HepG2 (cell line): ENCODE data around the gene STX10. TPM values are rescaled to one million over a fixed set of nuclear protein-coding genes. Genes with fewer than 3 reads are reported as not detected.

Experiments used
- ATAC-seq: fragments of 200-7000 bp; cut with Tn5 transposase; 3 replicates; pipeline ENCODE4 v1.9.1; 2020; ENCODE audit warnings: mild to moderate bottlenecking, moderate library complexity
- BruUV-seq: library from RNA; stranded (reverse); fragments of 400-500 nt; replicated peaks from 2 replicates; lab custom pipeline; 2021; lab: Mats Ljungman, UMichigan
- CTCF ChIA-PET: fragments of 300-600 bp; formaldehyde crosslinking; extraction: SDS; loops from one replicate; lab custom pipeline; 2021; ENCODE audit warnings: low total read pairs, inconsistent platforms, low intra/inter-chr PET ratio; lab: Yijun Ruan, JAX
- POLR2A ChIA-PET: fragments of 350-600 bp; sonication (Branson Sonifier 250); formaldehyde crosslinking; loops from one replicate; lab custom pipeline; 2020; ENCODE audit warnings: antibody characterized with exemption, inconsistent platforms; lab: Yijun Ruan, JAX
- DNase-seq: peaks from one replicate; pipeline ENCODE4 v3.0.0-alpha.2; 2015; ENCODE audit warnings: low spot score
- FAIRE-seq: peaks from 3 replicates; lab custom pipeline; 2011; peaks lifted over from hg19 to GRCh38; lab: Jason Lieb, UNC
- H2AFZ ChIP-seq: one replicate; pipeline ENCODE4 v1.6.1; 2011; ENCODE audit warnings: low read length, inconsistent platforms
- H3K27ac ChIP-seq: fragments of 300-600 bp; 3 replicates; pipeline ENCODE4 v1.8.0; 2011; ENCODE audit warnings: mixed run types, mild to moderate bottlenecking, mixed read lengths, low read length, inconsistent platforms; ENCODE audit not compliant: insufficient read depth; ENCODE audit errors: extremely low read length
- H3K27me3 ChIP-seq, 2 experiments: fragments of 200-600 bp in 1 of 2; 2 replicates in 1 of 2; 3 replicates in 1 of 2; pipeline versions ENCODE4 v1.6.0 to v1.8.0; 2011; ENCODE audit warnings: low read length in 2 of 2, mild to moderate bottlenecking in 2 of 2, moderate library complexity in 2 of 2, inconsistent platforms in 1 of 2; ENCODE audit not compliant: insufficient read depth in 2 of 2, control insufficient read depth in 1 of 2
- H3K36me3 ChIP-seq, 2 experiments: fragments of 200-600 bp in 1 of 2; replicated peaks in 1 of 2; 2 replicates in 1 of 2; 3 replicates in 1 of 2; pipeline versions ENCODE4 v1.5.1 to v1.8.0; 2011; ENCODE audit warnings: low read length in 2 of 2, inconsistent platforms in 1 of 2; ENCODE audit not compliant: insufficient read depth in 2 of 2, control insufficient read depth in 1 of 2
- H3K4me1 ChIP-seq: 2 replicates; pipeline ENCODE4 v1.5.1; 2012; ENCODE audit warnings: low read length, inconsistent platforms; ENCODE audit not compliant: insufficient read depth
- H3K4me2 ChIP-seq: 2 replicates; pipeline ENCODE4 v1.6.0; 2011; ENCODE audit warnings: low read depth, low read length, inconsistent platforms
- H3K4me3 ChIP-seq, 3 experiments: fragments of 200-600 bp in 1 of 3; sonication (generic), shearing (Covaris generic) in 1 of 3; replicated peaks in 1 of 3; 2 replicates each; pipeline ENCODE4 v1.5.1; 2011 to 2016; ENCODE audit warnings: low read length in 3 of 3, inconsistent platforms in 2 of 3, low read depth in 2 of 3, mild to moderate bottlenecking in 2 of 3, control low read depth in 1 of 3, mixed read lengths in 1 of 3; ENCODE audit not compliant: insufficient read depth in 1 of 3
- H3K79me2 ChIP-seq: one replicate; pipeline ENCODE4 v1.6.1; 2011; ENCODE audit warnings: low read length, inconsistent platforms; ENCODE audit not compliant: insufficient read depth
- H3K9ac ChIP-seq: 2 replicates; pipeline ENCODE4 v1.6.0; 2011; ENCODE audit warnings: mild to moderate bottlenecking, low read depth, low read length, inconsistent platforms; ENCODE audit not compliant: insufficient read depth
- H3K9me3 ChIP-seq: 2 replicates; pipeline ENCODE4 v1.5.1; 2012; ENCODE audit warnings: mild to moderate bottlenecking, low read length
- H4K20me1 ChIP-seq: 2 replicates; pipeline ENCODE4 v1.6.0; 2011; ENCODE audit warnings: inconsistent platforms, mild to moderate bottlenecking, low read length, moderate library complexity; ENCODE audit not compliant: insufficient read depth
- AGO2 ChIP-seq: fragments of 200-400 bp; formaldehyde crosslinking; optimal IDR thresholded peaks from 2 replicates; pipeline ENCODE3; 2017; ENCODE audit warnings: mild to moderate bottlenecking, low read depth, low read length, moderate library complexity
- FOXA3 ChIP-seq: IDR thresholded peaks from 2 replicates; pipeline ENCODE4 v1.6.1; 2016; ENCODE audit warnings: missing genetic modification reagents, missing compliant biosample characterization
- HNRNPK ChIP-seq: fragments of 200-400 bp; formaldehyde crosslinking; IDR thresholded peaks from 2 replicates; pipeline ENCODE4 v1.6.1; 2018; ENCODE audit warnings: low read length, low read depth, moderate library complexity, mild to moderate bottlenecking; ENCODE audit not compliant: poor library complexity, severe bottlenecking
- HNRNPUL1 ChIP-seq: fragments of 200-400 bp; formaldehyde crosslinking; IDR thresholded peaks from 2 replicates; pipeline ENCODE4 v1.6.1; 2017; ENCODE audit warnings: low read depth, mild to moderate bottlenecking, low read length, moderate library complexity
- KAT7 ChIP-seq: IDR thresholded peaks from 2 replicates; pipeline ENCODE4 v1.6.1; 2018; ENCODE audit warnings: borderline replicate concordance, missing compliant biosample characterization
- NR3C1 ChIP-seq: sonication (generic); formaldehyde crosslinking; IDR thresholded peaks from 2 replicates; pipeline ENCODE4 v1.4.0; 2020; ENCODE audit warnings: missing genetic modification reagents
- RARA ChIP-seq: IDR thresholded peaks from 2 replicates; pipeline ENCODE4 v1.6.1; 2016; ENCODE audit warnings: missing genetic modification reagents, missing compliant biosample characterization
- SAP130 ChIP-seq: IDR thresholded peaks from 2 replicates; pipeline ENCODE4 v1.6.1; 2016; ENCODE audit warnings: low read depth
- SOX13 ChIP-seq, 3 experiments: fragments of 450-650 bp in 1 of 3; sonication (generic) in 1 of 3; formaldehyde crosslinking in 1 of 3; IDR thresholded peaks in 2 of 3; conservative IDR thresholded peaks in 1 of 3; 2 replicates each; pipeline versions ENCODE4 v1.5.0 to v1.6.1; 2016 to 2020; ENCODE audit warnings: antibody characterized with exemption in 1 of 3, mild to moderate bottlenecking in 1 of 3, missing compliant biosample characterization in 1 of 3, missing genetic modification reagents in 1 of 3, moderate library complexity in 1 of 3
- ZMYM2 ChIP-seq: sonication (generic); formaldehyde crosslinking; IDR thresholded peaks from 2 replicates; pipeline ENCODE4 v1.8.0; 2022; ENCODE audit warnings: mild to moderate bottlenecking, missing genetic modification reagents
- WGBS: methylation state at CpG from one replicate; pipeline ENCODE4 v1.1.6; 2017; ENCODE audit warnings: low lambda C conversion rate; 5-methylcytosine and 5-hydroxymethylcytosine counted together
- in situ Hi-C: cut with HindIII; loops from 2 replicates; pipeline ENCODE4 v1.10.0; 2017; ENCODE audit warnings: low pct_unique_long_range_greater_than_20kb; ENCODE audit not compliant: extremely low pct_ligation_motif_present
- intact Hi-C: fragments of 100-400 bp; cut with micrococcal nuclease; formaldehyde crosslinking; loops from one replicate; pipeline ENCODE4 v1.10.0; 2022; ENCODE audit not compliant: unreplicated experiment
- polyA plus RNA-seq, 8 experiments: library from polyadenylated mRNA; depleted of rRNA in 3 of 8; stranded (reverse) in 7 of 8; unstranded in 1 of 8; fragments of >200 nt; fragmentation: Illumina TruSeq in 4 of 8; extraction: Trizol in 4 of 8; gene quantifications; 2 replicates each; pipeline versions ENCODE4 v1.2.1 to v1.2.3, GENCODE V29; 2011 to 2016; ENCODE audit warnings: low read depth in 4 of 8, missing spikeins in 1 of 8, mixed read lengths in 1 of 8; ENCODE audit not compliant: insufficient read depth in 1 of 8
- total RNA-seq, 5 experiments: library from RNA; depleted of rRNA; stranded (reverse); fragments of >200 nt; fragmentation: Illumina TruSeq; extraction: Trizol; gene quantifications; 2 replicates each; pipeline ENCODE4 v1.2.3, GENCODE V29; 2016; ENCODE audit warnings: low read depth in 1 of 5
- TF ChIP-seq, protein P1 (sequence below): sonication (generic); formaldehyde crosslinking; IDR thresholded peaks from 2 replicates; pipeline ENCODE4 v1.8.0; 2022; ENCODE audit warnings: low read depth, missing genetic modification reagents
- TF ChIP-seq, protein P2 (sequence below): sonication (generic); formaldehyde crosslinking; IDR thresholded peaks from 2 replicates; pipeline ENCODE4 v1.8.0; 2022; ENCODE audit warnings: mild to moderate bottlenecking, missing genetic modification reagents, borderline replicate concordance
- TF ChIP-seq, protein P3 (sequence below): sonication (generic); formaldehyde crosslinking; IDR thresholded peaks from 2 replicates; pipeline ENCODE4 v1.4.0; 2020; ENCODE audit warnings: missing genetic modification reagents

Gene STX10
- total and polyA plus RNA-seq, 2 of the 13 experiments (the other 11 are each of a cell fraction or from before 2014, with no cell fraction given): 47.9 to 66.4 TPM

DNA sequence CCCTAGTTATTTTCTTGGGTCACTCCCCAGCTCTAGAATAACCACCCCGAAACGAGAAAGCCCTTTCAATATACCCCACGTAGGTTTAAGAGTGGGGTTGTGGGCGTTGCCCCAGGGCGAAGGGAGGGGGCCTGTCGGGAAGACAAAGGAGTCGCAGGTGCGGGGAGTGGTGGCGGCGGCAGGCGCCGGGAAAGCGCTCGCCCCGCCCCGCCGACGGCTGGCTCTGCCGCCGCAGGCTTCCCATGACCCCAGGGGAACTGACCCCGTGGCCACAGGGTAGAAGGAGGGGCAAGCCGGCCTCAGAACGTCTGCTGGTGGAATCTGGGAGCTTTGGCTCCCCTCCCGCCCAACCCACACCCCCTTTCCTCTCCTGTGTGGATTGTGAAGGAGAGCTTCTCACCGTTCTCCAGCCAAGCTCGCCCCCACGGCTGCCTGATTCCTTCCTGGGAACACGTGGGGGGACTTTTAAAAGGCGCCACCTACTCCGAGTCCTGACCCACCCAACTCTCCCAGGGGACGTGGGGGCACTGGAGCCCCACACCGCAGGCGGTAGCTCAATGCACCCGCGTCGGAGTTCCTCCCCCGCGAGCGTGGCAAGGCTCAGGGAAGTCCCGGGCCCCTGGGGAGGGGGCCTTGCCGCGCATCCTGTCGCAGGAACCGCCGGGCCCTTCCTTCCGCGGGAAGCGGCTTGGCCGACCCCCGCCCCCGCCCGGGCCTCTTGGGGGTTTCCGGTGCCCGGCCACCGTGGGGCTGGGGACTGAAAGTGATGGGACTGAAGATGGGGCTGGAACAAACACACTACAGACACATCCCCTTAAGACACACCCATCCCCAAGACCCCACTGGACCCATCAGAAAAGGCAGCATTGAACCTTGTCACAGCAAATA lies 5.5 kb upstream of the STX10 start:
- peaks cover 35% of the 10 kb centered on the region for H3K79me2 ChIP-seq
- intact Hi-C loops: no loop called here
- no TSS peak for BruUV-seq
- peak; percentile 48 for ATAC-seq
- H4K20me1 ChIP-seq: peaks cover 3% of the 10 kb centered on the region; the same call in 1 of the 2 replicates
- peak overlapping the region; percentile 94 for H3K9ac ChIP-seq
- H3K9me3 ChIP-seq: no peaks in the 10 kb centered on the region
- POLR2A ChIA-PET: interaction anchor here (0.5 to 3.0 kb wide), 15 partner anchors 8 to 786 kb away, joined by 3 to 63 read pairs (median 5); partner anchors contain the start of gene NACC1
- H3K4me3 ChIP-seq: peak overlapping the region; percentile 57 to 91 (median 74)
- WGBS: 0% methylated on average over 5 of the region's 55 CpGs
- no peak overlapping the region for H2AFZ ChIP-seq
- FAIRE-seq: peak; percentile 12
- no peaks in the 10 kb centered on the region for H3K36me3 ChIP-seq
- peak overlapping the region; percentile 96 for H3K4me2 ChIP-seq
- H3K27me3 ChIP-seq: no peaks in the 10 kb centered on the region; a peak in 1 of 5 replicates
- peak overlapping the region; percentile 95 for H3K27ac ChIP-seq
- peak; percentile 69 for DNase-seq
- H3K4me1 ChIP-seq: peaks cover 32% of the 10 kb centered on the region
- CTCF ChIA-PET: no interaction called here
- in situ Hi-C loops: no loop called here
- TF ChIP-seq SOX13 (IDR thresholded peaks at IDR 0.05) (no peak), SOX13 (CRISPR knock-in tag; conservative IDR thresholded peaks at IDR 0.05 in 1 of 2, IDR thresholded peaks at IDR 0.05 in 1 of 2) (peak in 1 of 2 experiments; percentile 71; a peak in 2 of 4 replicates), SAP130 (CRISPR knock-in tag) (peak; percentile 68), NR3C1 (no peak), HNRNPUL1 (no peak), HNRNPK (peak; percentile 46), RARA (CRISPR knock-in tag) (peak; percentile 92), AGO2 (peak; percentile 76), ZMYM2 (0 out of 2 replicates have a peak, but pooled peaks have one; percentile 14), KAT7 (CRISPR knock-in tag) (peak; percentile 35; the same call in 1 of the 2 replicates), FOXA3 (CRISPR knock-in tag) (peak; percentile 6; the same call in 1 of the 2 replicates)
- TF ChIP-seq, protein P1, sequence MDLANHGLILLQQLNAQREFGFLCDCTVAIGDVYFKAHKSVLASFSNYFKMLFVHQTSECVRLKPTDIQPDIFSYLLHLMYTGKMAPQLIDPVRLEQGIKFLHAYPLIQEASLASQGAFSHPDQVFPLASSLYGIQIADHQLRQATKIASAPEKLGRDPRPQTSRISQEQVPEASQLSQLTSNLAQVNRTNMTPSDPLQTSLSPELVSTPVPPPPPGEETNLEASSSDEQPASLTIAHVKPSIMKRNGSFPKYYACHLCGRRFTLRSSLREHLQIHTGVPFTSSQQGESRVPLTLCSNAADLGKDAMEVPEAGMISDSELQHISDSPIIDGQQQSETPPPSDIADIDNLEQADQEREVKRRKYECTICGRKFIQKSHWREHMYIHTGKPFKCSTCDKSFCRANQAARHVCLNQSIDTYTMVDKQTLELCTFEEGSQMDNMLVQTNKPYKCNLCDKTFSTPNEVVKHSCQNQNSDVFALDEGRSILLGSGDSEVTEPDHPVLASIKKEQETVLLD (CRISPR knock-in tag): peak; percentile 40; the same call in 1 of the 2 replicates
- TF ChIP-seq, protein P2, sequence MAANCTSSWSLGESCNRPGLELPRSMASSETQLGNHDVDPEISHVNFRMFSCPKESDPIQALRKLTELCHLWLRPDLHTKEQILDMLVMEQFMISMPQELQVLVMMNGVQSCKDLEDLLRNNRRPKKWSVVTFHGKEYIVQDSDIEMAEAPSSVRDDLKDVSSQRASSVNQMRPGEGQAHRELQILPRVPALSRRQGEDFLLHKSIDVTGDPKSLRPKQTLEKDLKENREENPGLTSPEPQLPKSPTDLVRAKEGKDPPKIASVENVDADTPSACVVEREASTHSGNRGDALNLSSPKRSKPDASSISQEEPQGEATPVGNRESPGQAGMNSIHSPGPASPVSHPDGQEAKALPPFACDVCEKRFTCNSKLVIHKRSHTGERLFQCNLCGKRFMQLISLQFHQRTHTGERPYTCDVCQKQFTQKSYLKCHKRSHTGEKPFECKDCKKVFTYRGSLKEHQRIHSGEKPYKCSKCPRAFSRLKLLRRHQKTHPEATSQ (CRISPR knock-in tag): no peak
- TF ChIP-seq, protein P3, sequence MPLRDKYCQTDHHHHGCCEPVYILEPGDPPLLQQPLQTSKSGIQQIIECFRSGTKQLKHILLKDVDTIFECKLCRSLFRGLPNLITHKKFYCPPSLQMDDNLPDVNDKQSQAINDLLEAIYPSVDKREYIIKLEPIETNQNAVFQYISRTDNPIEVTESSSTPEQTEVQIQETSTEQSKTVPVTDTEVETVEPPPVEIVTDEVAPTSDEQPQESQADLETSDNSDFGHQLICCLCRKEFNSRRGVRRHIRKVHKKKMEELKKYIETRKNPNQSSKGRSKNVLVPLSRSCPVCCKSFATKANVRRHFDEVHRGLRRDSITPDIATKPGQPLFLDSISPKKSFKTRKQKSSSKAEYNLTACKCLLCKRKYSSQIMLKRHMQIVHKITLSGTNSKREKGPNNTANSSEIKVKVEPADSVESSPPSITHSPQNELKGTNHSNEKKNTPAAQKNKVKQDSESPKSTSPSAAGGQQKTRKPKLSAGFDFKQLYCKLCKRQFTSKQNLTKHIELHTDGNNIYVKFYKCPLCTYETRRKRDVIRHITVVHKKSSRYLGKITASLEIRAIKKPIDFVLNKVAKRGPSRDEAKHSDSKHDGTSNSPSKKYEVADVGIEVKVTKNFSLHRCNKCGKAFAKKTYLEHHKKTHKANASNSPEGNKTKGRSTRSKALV (CRISPR knock-in tag): no peak
